ENCODE data around the gene UGT1A1.

Gene UGT1A1

GRCh38 chr2:233778030-233778429, 18.0 kb downstream of the UGT1A1 start, which contains the start of gene MROH2A:
MROH2A (plus strand) TSS chr2:233778330; CDS start chr2:233779359, 1,029 bp downstream.
- no peak for TF ChIP-seq CTCF (IDR thresholded peaks at IDR 0.05; ENCODE audit: low read depth, low read length)

GRCh38 chr2:233779722-233780121, 19.7 kb downstream of the UGT1A1 start:
- DNase-seq (ENCODE audit: extremely low read depth, low read depth), result no peak
- no peak for TF ChIP-seq CTCF (IDR thresholded peaks at IDR 0.05; ENCODE audit: low read depth, low read length)

More at GRCh38 chr2:233778030-233778429, 18.0 kb downstream of the UGT1A1 start, which contains the start of gene MROH2A:
- no peak for DNase-seq (ENCODE audit: extremely low read depth, low read depth)

- DNase-seq (ENCODE audit: extremely low read depth, low read depth), result no peak
- TF ChIP-seq CTCF (IDR thresholded peaks at IDR 0.05; ENCODE audit: low read depth, low read length), result no peak
These were observed 20.7 kb downstream of the UGT1A1 start for GRCh38 chr2:233780771-233781170.

GRCh38 chr2:233789554-233789953, 29.5 kb downstream of the UGT1A1 start:
- DNase-seq (ENCODE audit: extremely low read depth, low read depth), result no peak
- TF ChIP-seq CTCF (IDR thresholded peaks at IDR 0.05; ENCODE audit: low read depth, low read length), result no peak

GRCh38 chr2:233791151-233791882, 31.2 kb downstream of the UGT1A1 start:
- no peak for TF ChIP-seq CTCF (IDR thresholded peaks at IDR 0.05; ENCODE audit: low read depth, low read length)
- DNase-seq (ENCODE audit: extremely low read depth, low read depth), result no peak

- TF ChIP-seq CTCF (IDR thresholded peaks at IDR 0.05; ENCODE audit: low read depth, low read length), result no peak
- no peak for DNase-seq (ENCODE audit: extremely low read depth, low read depth)
These were observed 31.8 kb downstream of the UGT1A1 start for GRCh38 chr2:233791883-233792329.

GRCh38 chr2:233792720-233793119, 32.6 kb downstream of the UGT1A1 start:
- no peak for TF ChIP-seq CTCF (IDR thresholded peaks at IDR 0.05; ENCODE audit: low read depth, low read length)
- no peak for DNase-seq (ENCODE audit: extremely low read depth, low read depth)
